ENCODE results near the gene SLC27A5. TPM values are rescaled to one million over a fixed set of nuclear protein-coding genes. Genes with fewer than 3 reads are reported as not detected.

SLC27A5 gene
- total and polyA plus RNA-seq, 2 of the 13 experiments (the other 11 are each of a cell fraction or from before 2014, with no cell fraction given): 30.3 to 40.2 TPM

DNA sequence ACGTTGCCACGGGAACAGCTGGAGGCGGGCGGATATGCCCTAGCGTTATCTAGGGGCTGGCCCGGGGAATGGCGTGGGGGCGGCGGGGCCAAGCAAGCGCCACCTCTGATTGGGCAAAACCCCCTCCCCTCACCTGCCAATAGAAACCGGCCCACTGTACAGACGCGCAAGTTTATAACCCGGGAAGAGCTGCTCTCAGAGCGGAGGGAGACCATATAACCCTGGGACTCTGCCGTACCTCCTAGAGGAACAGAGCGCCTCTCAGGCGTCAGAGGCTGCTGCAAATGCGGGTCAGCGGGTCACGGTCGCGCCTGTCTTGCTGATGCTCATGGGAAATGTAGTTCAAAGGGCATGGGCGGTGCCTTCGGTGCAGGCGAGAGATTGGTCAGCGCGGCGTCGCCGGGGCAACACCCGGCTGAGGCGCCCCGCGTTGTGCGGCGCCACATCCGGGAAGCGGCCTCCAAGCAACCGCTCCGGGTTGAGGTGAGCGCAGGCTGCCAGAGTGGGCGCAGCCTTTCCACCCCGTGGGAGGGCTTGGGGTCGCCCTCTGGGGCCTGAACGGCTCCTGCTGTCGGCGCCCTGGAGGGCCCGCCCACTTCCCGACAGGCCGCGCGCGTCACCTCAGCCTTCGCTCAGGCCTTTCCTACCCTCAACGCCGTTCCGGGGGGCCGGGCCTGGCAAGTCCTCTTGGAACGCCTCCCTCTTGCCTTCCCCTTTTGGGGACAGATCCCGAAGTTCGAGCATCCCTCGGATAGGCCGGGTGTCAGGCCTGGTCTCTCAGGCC, 35.9 kb downstream of the SLC27A5 start, which contains the start of gene ZNF446 (continued):
- peak; percentile 81; the same call in 1 of the 2 replicates for TF ChIP-seq NFKB2 (CRISPR knock-in tag; IDR thresholded peaks at IDR 0.05; ENCODE audit: borderline replicate concordance)
- TF ChIP-seq ZMYM4 (CRISPR knock-in tag; IDR thresholded peaks at IDR 0.05): peak; percentile 45; the same call in 1 of the 2 replicates
- TF ChIP-seq ZIK1 (CRISPR knock-in tag; IDR thresholded peaks at IDR 0.05; ENCODE audit: borderline replicate concordance, low read depth): peak; percentile 83; the same call in 1 of the 2 replicates
- no peak for TF ChIP-seq KLF13 (CRISPR knock-in tag; IDR thresholded peaks at IDR 0.05)
- peak; percentile 49; the same call in 1 of the 2 replicates for TF ChIP-seq XBP1 (CRISPR knock-in tag; IDR thresholded peaks at IDR 0.05)
- no peak for TF ChIP-seq ZNF879 (CRISPR knock-in tag; IDR thresholded peaks at IDR 0.05)
- TF ChIP-seq ZNF709 (CRISPR knock-in tag; IDR thresholded peaks at IDR 0.05): peak; percentile 68
- TF ChIP-seq ZNF501 (CRISPR knock-in tag; IDR thresholded peaks at IDR 0.05): peak; percentile 94
- TF ChIP-seq KLF11 (CRISPR knock-in tag; IDR thresholded peaks at IDR 0.05): peak; percentile 77; the same call in 1 of the 2 replicates
- peak; percentile 81 for TF ChIP-seq GATAD1 (CRISPR knock-in tag; IDR thresholded peaks at IDR 0.05)
- TF ChIP-seq JUNB (CRISPR knock-in tag; IDR thresholded peaks at IDR 0.05; ENCODE audit: borderline replicate concordance): no peak
- TF ChIP-seq AGO1 (IDR thresholded peaks at IDR 0.05; ENCODE audit: low read depth, low read length, poor library complexity, severe bottlenecking): peak; percentile 98
- no peak for TF ChIP-seq CC2D1A (CRISPR knock-in tag; IDR thresholded peaks at IDR 0.05)
- TF ChIP-seq SMAD3 (CRISPR knock-in tag; IDR thresholded peaks at IDR 0.05): no peak; the same call in 1 of the 2 replicates
- no peak for TF ChIP-seq ZSCAN12 (CRISPR knock-in tag; IDR thresholded peaks at IDR 0.05)
- TF ChIP-seq, protein P1, sequence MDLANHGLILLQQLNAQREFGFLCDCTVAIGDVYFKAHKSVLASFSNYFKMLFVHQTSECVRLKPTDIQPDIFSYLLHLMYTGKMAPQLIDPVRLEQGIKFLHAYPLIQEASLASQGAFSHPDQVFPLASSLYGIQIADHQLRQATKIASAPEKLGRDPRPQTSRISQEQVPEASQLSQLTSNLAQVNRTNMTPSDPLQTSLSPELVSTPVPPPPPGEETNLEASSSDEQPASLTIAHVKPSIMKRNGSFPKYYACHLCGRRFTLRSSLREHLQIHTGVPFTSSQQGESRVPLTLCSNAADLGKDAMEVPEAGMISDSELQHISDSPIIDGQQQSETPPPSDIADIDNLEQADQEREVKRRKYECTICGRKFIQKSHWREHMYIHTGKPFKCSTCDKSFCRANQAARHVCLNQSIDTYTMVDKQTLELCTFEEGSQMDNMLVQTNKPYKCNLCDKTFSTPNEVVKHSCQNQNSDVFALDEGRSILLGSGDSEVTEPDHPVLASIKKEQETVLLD (CRISPR knock-in tag; IDR thresholded peaks at IDR 0.05; ENCODE audit: low read depth): no peak
- TF ChIP-seq, protein P2, sequence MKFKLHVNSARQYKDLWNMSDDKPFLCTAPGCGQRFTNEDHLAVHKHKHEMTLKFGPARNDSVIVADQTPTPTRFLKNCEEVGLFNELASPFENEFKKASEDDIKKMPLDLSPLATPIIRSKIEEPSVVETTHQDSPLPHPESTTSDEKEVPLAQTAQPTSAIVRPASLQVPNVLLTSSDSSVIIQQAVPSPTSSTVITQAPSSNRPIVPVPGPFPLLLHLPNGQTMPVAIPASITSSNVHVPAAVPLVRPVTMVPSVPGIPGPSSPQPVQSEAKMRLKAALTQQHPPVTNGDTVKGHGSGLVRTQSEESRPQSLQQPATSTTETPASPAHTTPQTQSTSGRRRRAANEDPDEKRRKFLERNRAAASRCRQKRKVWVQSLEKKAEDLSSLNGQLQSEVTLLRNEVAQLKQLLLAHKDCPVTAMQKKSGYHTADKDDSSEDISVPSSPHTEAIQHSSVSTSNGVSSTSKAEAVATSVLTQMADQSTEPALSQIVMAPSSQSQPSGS (CRISPR knock-in tag; IDR thresholded peaks at IDR 0.05): no peak
- TF ChIP-seq ZFAT (CRISPR knock-in tag; conservative IDR thresholded peaks at IDR 0.05): no peak
- no peak; the same call in 1 of the 2 replicates for TF ChIP-seq GTF3A (CRISPR knock-in tag; conservative IDR thresholded peaks at IDR 0.05)
- no peak for TF ChIP-seq SRSF1 (optimal IDR thresholded peaks at IDR 0.05; ENCODE audit: low read depth, low read length)
- TF ChIP-seq TAF1 (CRISPR knock-in tag; IDR thresholded peaks at IDR 0.05): peak; percentile 40
- TF ChIP-seq ESRRA (CRISPR knock-in tag; IDR thresholded peaks at IDR 0.05; ENCODE audit: low read depth): peak; percentile 43
- TF ChIP-seq MYNN (CRISPR knock-in tag; IDR thresholded peaks at IDR 0.05; ENCODE audit: low read depth): no peak
- no peak for TF ChIP-seq MAZ (IDR thresholded peaks at IDR 0.05; ENCODE audit: borderline replicate concordance, low read depth, low read length)
- TF ChIP-seq MAZ (CRISPR knock-in tag; IDR thresholded peaks at IDR 0.05; ENCODE audit: low read depth): no peak; the same call in 1 of the 2 replicates
- peak; percentile 94 for TF ChIP-seq AGO2 (optimal IDR thresholded peaks at IDR 0.05; ENCODE audit: low read depth, low read length)
- TF ChIP-seq, protein P3, sequence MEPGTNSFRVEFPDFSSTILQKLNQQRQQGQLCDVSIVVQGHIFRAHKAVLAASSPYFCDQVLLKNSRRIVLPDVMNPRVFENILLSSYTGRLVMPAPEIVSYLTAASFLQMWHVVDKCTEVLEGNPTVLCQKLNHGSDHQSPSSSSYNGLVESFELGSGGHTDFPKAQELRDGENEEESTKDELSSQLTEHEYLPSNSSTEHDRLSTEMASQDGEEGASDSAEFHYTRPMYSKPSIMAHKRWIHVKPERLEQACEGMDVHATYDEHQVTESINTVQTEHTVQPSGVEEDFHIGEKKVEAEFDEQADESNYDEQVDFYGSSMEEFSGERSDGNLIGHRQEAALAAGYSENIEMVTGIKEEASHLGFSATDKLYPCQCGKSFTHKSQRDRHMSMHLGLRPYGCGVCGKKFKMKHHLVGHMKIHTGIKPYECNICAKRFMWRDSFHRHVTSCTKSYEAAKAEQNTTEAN (CRISPR knock-in tag; conservative IDR thresholded peaks at IDR 0.05): no peak
- TF ChIP-seq STAG1 (CRISPR knock-in tag; IDR thresholded peaks at IDR 0.05): peak; percentile 7

Measured in HepG2 (cell line).